ENCODE measurements around the gene CPLX4.
A peak's percentile ranks its signal among the peaks of the same experiment; 100 is the strongest.

Gene CPLX4, protein sequence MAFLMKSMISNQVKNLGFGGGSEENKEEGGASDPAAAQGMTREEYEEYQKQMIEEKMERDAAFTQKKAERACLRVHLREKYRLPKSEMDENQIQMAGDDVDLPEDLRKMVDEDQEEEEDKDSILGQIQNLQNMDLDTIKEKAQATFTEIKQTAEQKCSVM

GRCh38 chr18:59318460-59319050, at the start of gene CPLX4:
Gene CPLX4 (minus strand): TSS chr18:59318649. CDS start chr18:59318462, 187 bp downstream.
- no peak for DNase-seq (ENCODE audit: low read depth in 2 of 2)

DNA sequence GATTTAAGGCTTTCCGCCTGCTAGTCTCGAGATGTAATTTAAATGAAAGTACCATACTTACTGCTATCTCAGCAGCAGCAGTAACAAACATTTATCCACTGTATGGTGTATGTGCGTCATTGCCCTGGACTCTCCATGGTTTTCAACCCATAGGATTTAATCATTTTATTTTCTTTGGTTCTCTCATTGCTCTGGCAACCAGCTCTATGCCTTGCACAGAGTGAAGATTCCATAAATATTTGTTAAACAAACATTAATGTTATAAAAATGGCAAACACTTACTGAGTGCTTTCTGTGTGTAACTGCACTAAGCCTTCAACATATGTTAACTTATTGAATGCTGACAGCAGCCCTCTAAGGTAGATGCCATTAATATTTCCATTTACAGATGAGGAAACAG, 41.9 kb upstream of the CPLX4 start:
- DNase-seq (ENCODE audit: low read depth in 2 of 2), result no peak

- no peak for DNase-seq (ENCODE audit: low read depth in 2 of 2)
These were observed 41.1 kb upstream of the CPLX4 start for GRCh38 chr18:59359576-59359952.

DNA sequence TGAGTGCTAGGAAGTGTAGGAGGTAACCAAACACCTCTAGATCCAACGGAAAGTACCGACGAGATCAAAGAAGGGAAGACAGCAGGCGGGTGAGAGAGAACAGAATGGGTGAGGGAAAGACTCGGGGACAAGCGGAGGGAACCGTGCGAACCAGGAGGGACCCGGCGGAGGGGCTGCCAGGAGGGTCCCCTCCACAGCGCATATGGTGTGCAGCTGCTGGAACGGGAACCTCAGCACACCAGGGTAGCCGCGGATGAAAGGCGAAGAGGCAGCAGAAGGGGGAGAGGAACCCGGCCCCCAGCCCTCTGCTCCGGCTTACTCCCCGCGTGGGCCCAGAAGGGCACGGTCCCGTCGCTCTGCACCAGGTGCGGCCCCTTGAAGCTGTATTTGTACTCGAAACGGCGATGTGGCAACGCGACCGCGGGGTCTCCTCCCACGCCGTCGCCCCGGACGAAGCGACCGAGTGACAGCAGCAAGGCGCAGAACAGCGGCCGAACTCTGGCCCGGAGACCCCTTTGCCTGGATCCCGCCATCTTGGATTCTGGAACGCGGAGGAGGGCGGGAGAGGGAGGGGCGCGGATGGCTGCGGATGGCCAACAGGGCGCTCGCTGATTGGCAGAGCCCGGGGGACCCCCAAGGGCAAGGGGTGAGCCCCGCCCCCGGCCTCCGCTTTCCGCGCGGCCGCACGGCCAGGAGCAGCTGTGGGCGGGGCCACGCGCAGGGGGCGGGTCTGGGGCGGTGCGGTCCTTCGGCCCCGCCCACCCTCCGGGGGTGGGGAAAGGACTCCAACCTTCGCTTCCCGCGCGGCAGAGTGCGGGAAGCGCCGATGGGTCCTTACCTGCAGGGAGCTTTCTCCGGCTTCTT, 40.5 kb upstream of the CPLX4 start, which contains the start of gene LMAN1:
Gene LMAN1 (minus strand): TSS at position 554 of the 864 bp plus-strand sequence. CDS start 21 bp downstream, at position 533.
- DNase-seq (ENCODE audit: low read depth in 2 of 2), result peak; percentile 88 to 98

GRCh38 chr18:59358414-59358711, 39.9 kb upstream of the CPLX4 start:
- DNase-seq (ENCODE audit: low read depth in 2 of 2), result no peak

DNA sequence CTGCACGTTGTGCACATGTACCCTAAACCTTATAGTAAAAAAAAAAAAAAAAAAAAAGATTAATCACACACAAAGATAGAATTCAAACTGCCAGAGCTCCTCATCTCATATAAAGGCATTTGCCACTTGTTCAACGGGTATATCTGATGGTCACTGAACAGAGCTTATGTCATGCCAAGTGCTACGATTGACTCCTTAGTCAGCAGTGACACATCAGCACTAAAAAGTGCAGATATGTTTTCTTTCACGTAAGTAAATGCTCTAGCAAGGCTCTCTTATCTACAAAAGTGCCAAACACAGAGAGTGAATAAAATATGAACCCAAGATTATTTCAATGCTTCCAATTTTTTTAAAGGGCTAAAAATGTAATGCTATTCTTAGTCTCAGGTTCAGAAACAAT, 39.5 kb upstream of the CPLX4 start:
- peak in 1 of 2 donors; percentile 13 for DNase-seq (ENCODE audit: low read depth in 2 of 2)

DNA sequence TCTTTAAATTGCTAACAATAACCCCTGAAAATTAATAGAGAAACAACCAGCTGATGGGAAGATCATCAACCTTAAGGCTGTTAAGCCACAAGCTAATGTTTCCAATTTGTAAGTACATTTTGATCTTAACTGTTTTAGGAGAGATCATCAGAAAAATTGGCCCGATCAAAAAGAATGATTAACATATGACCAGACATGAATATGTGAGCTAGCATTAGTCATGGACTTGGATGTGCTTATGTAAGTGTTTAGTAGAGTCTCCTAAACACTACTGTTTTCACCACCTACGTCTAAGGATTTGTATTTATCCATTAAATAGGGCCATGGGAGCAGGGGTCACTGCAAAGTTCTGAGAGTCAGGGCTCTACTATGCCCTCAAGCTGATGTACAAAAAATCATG, 36.3 kb upstream of the CPLX4 start:
- no peak for DNase-seq (ENCODE audit: low read depth in 2 of 2)

- no peak for DNase-seq (ENCODE audit: low read depth in 2 of 2)
These were observed 34.7 kb upstream of the CPLX4 start for GRCh38 chr18:59353079-59353680.

- DNase-seq (ENCODE audit: low read depth in 2 of 2), result no peak
These were observed 33.9 kb upstream of the CPLX4 start for GRCh38 chr18:59352250-59352855.

DNA sequence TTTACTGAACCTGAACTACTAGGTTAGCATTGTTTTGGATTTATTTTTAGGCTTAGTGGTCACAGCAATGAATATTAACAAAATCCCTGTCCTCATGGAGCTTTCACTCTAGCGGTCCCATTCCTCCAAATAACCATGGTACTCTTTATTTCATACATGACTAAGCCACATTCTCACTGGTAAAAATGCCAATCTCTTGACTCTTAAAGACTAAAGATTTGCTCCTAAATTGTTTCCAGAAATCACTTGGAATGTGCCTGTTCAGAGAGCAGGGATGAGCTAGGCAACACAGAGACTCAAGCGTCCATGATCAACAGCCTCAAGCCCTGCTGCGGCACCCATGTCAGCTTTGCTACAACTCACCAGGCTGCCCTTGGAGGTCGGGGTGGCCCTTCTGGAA, 27.1 kb upstream of the CPLX4 start:
- DNase-seq (ENCODE audit: low read depth in 2 of 2), result no peak

DNA sequence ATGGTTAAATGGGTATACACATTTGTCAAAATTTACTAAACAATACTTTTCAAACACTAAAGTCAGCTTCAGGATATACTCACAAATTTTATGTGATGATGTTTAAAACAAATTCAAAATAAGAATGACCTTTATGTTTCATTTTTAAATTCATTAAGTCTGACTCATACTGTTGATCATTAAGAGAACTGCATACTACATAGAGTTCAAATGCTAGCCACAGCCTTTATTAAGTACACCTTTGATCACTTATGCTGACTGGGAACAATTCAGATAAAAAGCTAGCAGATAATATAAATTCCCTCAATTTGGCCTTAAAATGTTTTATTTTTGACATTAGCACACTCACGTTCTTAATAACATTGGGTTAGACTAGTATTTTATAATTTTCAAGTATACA, 26.5 kb upstream of the CPLX4 start:
- no peak for DNase-seq (ENCODE audit: low read depth in 2 of 2)

- DNase-seq (ENCODE audit: low read depth in 2 of 2), result no peak
These were observed 25.5 kb upstream of the CPLX4 start for GRCh38 chr18:59343926-59344325.

DNA sequence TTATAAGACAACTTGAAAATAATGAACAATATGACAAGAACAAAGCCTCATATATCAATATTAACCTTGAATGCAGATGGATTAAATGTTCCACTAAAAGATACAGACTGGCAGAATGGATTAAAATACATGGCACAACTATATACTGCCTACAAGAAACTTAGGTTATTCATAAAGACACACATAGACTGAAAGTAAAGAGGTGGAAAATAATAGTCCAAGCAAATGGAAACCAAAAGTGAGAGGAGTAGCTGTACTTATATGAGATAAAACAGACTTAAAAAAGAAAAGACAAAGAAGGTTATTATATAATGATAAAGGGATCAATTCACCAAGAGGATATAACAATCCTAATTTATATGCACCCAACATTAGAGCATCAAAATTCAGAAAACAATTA, 22.4 kb upstream of the CPLX4 start:
- no peak for DNase-seq (ENCODE audit: low read depth in 2 of 2)

DNA sequence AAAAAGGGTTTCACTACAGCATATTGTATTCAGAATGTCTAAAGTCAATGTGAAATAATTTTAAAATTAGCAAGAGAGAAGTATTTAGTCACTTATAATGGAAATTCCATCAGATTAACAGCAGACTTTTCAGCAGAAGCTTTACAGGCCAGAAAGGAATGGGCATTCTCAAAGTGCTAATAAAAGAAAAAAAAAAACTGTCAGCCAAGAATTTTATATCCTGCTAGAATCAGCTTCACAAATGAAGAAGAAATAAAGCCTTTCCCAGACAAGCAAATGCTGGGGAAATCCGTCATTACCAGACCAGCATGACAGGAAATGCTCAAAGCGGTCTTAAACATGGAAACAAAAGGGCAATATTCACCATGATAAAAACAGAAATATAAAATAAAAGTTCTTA, 21.9 kb upstream of the CPLX4 start:
- no peak for DNase-seq (ENCODE audit: low read depth in 2 of 2)

DNA sequence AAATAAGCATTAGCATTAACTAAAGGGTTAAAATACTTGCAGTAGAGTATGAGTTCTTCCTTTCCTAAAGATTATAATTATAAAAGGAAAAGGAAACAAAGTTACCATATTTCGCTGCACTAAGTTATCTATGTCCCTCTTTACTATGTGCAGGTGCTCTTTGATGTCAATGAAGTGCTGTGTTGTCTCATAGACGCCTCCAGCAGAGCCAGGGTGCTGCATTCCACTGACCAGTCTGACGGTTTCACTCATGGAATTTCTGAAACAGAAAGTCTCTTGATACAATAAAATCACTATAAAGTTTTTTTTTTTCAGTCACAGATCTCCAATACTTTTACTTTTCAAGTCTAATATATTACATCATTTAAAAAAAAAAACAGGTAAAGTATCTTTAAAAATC, 14.5 kb upstream of the CPLX4 start:
- no peak for DNase-seq (ENCODE audit: low read depth in 2 of 2)

DNA sequence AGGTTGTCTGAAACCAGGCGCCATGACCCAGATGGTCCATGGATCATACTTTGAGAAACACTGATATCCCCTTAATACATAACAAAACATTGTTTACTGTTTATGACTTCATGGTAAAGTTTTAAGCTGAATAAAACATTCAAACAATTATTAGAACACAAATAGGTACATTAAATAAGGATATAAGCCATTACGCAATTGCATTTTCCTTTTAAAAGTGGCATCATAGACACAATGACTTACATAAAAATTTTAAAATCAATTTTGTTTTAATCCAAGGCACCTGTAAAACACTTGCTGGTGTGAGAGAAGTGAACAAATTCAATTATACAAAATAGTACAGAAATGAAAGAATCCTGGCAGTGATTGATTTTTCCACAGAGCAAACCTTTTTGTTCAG, 10.2 kb upstream of the CPLX4 start:
- DNase-seq (ENCODE audit: low read depth in 2 of 2), result no peak

DNA sequence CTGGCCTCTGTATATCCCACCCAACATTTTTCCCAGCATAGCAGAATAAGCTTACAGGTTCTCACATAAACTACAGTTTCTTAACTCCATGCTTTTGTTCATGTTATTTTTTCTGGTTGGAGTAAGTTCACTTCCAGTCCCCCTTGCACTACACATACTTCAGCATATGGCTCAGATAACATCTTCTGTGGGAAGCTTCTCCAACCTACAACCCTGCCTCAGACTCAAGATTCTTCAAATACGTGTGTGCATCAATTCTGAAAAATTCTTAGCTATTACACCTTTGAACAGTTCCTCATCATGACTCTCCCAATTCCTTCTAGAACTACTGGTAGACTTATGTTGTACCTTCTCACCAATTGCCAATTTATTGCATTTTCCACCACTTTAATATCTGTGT, 7.5 kb upstream of the CPLX4 start:
- DNase-seq (ENCODE audit: low read depth in 2 of 2), result no peak

- no peak for DNase-seq (ENCODE audit: low read depth in 2 of 2)
These were observed 6.1 kb upstream of the CPLX4 start for GRCh38 chr18:59324623-59324971.

- no peak for DNase-seq (ENCODE audit: low read depth in 2 of 2)
These were observed 5.6 kb upstream of the CPLX4 start for GRCh38 chr18:59323931-59324622.

DNA sequence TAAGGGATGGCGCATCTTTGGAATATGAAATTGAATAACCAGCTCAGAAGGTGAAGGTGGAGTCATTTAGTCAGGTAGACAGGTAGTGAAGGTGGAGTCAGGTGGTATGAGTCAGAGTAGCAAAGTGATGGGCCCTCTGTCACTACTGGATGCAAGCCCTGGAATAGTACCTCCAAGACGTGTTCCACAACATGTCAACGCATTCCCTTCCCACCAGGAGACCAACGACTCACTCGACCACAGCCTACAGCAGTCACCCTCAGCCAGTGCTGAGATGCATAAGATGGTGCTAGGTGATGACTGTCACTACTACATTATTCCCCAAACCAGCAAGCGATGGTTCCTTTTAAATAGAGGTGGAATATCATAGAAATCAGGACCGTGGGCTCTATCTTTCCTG, 6.8 kb downstream of the CPLX4 start:
- DNase-seq (ENCODE audit: low read depth in 2 of 2), result no peak

- DNase-seq (ENCODE audit: low read depth in 2 of 2), result no peak
These were observed 9.6 kb downstream of the CPLX4 start for GRCh38 chr18:59308938-59309260.

Measured in stimulated activated CD4-positive, alpha-beta T cell treated with anti-CD3 and anti-CD28 coated beads, Interleukin-1b, Interleukin-23, amount 100 ng/mL, for 4 hours (primary cell).